Ramos (cell line): ENCODE measurements around the gene P2RX7.

ENCODE experiments used
- in situ Hi-C: fragments of 300-500 bp; cut with MboI; formaldehyde crosslinking; loops from one replicate; pipeline ENCODE4 v1.14.3; 2022; ENCODE audit warnings: low sequenced_read_pairs; ENCODE audit not compliant: unreplicated experiment

P2RX7 gene

DNA sequence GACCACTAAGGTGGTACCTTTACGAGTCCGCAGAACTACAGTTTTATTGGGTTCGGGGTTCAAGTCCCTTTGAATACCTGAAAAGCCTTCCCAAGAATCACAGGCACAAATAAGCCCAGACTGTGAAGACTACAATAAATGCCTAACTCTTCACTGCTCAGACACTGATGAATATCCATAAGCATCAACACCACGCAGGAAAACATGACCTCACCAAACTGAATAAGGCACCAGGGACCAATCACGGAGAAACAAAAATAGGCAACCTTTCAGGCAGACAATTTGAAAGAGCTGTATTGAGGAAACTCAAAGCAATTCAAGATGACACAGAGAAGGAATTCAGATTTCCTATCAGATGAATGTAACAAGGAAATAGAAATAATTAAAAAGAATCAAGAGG lies 24.2 kb upstream of the P2RX7 start:
- in situ Hi-C loops = no loop called here

DNA sequence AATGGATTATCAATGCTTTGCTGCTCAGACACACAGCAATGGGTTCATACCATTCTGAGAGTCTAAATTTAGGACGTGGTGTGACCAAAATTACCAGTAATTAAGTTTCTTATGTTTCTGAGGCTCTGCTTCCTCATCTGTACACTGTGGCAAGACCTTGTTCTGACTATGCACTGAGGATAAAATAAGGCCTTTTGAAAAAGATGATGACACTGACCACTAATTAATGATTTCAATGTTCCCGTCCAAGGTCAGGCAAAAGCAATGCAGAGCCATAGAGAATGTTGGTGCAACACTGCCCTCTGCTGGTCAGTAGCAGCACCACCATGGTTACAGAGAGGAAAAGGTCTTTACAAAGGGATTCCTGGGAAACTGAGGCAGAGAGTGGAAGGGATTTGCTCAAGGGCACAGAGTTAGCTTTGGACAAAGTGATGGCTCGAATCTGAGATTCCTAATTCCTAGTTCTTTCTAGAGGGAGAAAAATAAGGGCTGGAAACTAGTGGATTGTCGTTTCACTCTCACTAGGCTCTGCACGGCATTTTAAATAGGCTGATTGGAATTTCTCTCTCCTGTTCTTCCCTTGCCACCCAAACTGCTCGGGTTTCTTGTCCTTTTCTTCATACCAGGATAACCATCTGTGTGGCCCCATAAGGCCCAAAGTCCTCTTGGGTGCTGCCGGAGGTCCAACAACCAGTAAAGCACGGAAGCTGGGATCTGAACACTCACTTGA lies 22.3 kb upstream of the P2RX7 start:
- in situ Hi-C loops = no loop called here

DNA sequence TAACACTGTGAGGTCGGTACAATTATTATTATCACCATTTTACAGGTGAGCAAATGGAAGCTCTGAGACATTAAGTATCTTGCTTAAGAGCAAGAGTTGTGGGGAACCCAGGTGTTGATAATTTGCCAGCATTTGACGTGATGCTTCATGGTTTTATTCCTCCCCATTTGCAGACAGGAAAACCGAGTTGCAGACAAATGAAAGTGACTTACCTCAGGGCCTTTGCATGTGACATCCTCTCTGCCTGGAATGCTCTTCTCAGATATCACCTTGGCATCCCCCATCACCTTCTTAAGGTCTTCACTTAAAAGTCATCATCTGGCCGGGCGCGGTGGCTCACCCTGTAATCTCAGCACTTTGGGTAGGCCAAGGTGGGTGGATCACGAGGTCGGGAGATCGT lies 21.0 kb upstream of the P2RX7 start:
- in situ Hi-C loops = no loop called here

DNA sequence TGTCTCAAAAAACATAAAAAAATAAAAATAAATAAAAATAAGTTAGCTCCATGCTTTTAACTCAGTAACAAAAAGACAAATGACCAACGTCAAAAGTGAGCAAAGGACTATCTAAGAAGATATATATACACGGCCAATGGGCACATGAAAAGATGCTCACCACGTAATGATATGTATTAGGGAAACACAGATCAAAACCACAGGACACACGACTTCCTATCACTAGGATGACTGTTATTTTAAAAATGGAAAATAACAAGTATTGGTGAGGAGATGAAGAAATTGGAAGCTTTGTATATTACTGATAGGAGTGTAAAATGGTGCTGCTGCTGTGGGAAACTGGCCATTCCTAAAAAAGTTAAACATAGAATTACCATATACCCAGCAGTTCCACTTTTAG lies 20.2 kb upstream of the P2RX7 start:
- in situ Hi-C loops = no loop called here

DNA sequence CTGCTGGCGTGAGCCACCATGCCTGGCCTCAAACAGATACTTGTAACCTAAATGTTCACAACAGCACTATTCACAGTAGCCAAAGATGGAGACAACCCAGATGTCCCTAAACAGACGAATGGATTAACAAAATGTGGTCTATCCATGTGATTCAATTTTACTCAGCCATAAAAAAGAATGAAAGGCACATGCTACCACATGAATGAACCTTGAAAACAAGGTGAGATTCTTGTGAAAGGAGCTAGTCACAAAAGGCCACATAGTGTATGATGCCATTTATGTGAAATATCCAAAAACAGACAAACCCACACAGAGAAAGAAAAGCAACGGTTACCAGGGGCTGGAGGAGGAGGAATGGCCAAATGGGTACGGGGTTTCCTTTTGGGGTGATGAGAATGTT lies 19.6 kb upstream of the P2RX7 start:
- in situ Hi-C loops = no loop called here

DNA sequence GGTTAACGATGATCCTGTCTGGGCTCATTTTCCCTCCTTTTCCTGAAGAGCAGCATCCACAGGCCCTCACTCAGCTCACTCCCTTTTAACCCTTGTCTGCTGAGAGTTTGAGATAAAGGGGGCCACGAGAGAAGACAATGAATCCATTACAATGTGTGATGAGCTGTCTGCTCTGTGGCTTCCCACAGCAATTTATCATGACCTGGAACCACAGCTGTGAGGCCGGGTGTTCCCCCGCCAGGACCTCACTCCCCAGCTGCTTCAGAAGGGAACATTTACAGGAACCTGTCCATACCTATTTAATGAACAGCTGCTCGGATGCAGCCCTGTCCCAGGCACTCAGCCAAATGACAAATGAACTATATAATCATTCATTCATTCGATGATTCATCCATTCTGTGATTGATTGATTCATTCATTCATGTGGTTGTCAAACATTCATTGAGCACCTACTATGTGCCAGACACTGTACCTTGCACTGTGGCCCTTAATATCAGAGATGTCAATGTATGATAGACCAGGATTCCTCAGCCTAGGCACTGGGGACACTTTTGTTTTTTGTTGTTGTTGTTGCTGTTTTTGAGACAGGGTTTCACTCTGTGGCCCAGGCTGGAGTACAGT lies 18.5 kb upstream of the P2RX7 start:
- in situ Hi-C loops = no loop called here

DNA sequence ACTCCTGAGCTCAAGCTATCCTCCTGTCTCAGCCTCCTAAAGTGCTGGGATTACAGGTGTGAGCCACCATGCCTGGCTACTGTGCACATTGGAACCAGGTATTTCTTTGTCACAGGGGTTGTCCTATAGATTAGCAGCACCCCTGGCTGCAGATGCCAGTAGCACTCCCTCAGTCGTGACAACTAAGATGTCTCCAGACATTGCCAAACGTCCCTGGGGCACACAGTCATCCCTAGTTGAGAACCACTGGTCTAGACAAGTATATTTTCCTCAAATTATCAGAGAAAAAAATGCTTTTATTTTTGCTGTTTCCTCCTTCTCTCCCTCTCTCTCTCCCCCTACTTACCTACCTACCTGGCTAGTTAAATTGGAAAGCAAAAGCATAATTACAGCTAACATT lies 17.9 kb upstream of the P2RX7 start:
- in situ Hi-C loops = no loop called here

DNA sequence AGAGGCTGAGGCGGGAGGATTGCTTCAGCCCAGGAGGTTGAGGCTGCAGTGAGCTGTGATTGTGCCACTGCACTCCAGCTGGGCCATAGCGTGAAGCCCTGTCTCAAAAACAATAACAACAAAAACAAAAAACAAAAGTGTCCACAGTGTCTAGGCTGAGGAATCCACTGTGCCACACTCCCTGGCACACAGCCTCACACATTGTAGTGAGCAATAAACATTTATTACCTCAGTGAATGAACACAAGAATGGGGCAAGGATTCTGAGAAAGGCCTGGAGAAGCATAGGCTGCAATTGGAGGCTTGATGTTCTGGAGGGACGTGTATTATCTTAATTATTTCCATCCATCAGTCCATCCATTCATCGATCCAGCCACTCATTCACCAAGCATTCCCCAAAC lies 17.1 kb upstream of the P2RX7 start:
- in situ Hi-C loops = no loop called here

DNA sequence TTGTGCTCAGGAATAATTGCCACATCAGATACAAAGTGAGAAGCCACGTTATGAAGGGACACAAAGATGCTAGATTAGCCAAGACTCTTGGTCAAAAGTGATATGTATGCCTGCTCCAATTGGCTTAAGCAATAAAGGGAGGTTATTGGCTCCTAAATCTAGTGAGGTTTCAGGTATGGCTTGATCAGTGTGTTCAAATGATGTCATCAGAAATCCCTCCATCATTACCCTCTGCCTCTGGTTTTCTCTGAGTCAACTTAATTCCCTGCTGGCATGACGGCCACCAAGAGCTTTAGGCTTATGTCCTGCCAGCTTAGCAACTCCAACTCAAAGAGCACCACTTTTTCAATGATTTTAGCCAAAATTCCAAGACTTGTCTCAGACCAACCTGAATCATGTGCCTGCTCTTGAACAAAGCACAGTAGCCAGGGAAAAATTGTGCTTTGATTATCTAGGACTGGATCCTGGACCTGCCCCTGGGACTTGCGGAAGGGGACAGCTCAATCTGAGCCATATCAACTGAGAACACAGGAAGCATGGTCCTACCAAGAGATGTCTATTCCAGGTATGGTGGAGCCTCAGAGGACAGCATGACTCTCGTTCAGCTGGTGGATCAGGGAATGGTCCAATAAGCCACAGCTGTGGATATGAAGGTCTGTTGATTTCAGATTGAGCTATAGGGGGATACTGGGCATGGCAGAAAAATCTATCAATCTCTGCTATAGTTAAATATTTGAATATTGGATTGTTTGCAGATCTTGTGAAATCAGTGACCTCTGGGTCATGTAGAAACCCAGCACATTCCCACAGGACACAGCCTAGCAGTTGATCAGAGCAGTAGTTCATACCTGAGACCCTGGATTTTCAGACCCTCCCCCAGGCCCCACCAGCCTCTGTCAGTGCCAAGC lies 16.1 kb upstream of the P2RX7 start:
- in situ Hi-C loops = no loop called here

DNA sequence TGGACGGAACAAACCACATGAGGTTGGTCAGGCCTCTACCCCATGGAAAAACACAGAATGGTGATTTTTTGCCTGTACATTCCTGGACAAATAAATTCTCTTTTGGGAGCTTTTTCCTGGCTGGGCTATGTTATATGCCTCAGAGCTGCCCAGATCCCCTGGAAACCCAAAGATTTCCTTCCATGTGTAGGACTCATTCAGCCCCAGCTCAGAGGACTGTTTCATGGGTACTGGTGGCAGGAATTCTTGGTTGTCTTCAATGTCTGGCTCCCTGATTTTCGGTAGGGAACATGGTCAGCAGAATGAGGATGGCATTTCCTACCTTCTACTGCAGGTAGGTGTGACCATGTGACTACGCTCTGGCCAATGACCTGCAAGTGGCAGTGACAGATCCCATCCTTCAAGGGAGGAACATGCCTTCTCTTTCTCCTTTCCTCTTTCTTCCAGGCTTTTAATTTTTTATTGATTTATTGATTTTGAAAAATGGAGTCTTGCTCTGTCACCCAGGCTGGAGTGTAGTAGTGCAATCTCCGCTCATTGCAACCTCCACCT lies 15.4 kb upstream of the P2RX7 start:
- in situ Hi-C loops = no loop called here

DNA sequence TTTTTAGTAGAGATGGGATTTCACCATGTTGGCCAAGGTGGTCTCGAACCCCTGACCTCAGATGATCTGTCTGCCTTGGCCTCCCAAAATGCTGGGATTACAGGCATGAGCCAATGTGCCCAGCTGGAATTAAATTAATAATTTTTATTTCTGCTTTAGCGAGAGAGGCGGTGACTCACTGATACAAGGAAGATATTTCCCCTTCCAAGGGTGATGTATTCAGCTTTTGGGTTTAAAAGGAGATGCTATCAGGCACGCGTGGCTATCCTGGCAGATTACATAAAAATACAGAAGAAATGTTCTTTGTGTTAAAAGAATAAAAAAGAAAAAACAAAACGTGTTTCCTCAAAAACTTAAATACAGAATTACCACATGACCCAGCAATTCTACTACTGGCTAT lies 12.4 kb upstream of the P2RX7 start:
- in situ Hi-C loops = no loop called here

DNA sequence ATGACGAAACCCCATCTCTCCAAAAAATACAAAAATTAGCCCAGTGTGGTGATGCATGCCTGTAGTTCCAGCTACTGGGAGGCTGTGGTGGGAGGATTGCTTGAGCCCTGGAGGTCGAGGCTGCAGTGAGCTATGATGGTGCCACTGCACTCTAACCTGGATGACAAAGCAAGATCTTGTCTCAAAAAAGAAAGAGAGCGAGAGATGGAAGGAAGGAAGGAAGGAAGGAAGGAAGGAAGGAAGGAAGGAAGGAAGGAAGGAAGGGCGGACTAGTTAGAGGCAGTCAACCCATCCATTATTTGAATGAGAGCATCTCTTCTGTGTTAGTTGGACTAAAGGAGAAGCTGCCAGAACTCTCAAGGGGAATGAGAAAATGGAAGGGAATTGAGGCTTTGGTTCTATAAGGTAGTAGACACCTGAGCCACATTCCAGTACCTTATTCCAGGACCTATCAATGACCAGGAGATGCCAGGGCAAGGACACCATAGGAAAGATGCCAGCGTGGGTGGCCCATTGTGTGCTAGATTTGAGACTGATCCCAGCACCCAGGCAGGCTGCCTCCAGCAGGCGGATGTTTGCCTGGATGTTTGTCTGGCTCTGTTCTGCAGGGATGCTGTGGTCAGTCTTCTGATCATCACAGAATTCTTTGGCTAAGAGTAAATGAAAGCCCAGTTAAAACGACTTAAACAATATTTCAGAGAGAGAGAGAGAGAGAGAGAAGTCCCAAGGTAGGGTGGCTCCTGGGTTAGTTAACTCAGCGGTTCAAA lies 11.5 kb upstream of the P2RX7 start:
- in situ Hi-C loops = no loop called here

DNA sequence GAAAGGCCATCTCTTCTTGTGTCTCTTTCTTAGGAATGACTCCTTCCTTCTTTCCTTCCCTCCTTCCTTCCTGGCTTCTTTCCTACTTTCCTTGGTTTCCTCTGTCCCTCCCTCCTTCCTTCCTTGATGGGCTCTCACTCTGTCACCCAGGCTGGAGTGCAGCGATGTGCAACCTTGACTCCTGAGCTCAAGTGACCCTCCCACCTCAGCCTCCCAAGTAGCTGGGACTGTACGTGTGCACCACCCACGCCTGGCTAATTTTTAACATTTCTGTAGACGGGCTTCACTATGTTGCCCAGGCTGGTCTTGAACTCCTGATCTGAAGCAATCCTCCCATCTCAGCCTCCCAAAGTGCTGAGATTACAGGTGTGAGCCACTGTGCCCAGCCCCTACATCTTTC lies 10.9 kb upstream of the P2RX7 start:
- in situ Hi-C loops = no loop called here

DNA sequence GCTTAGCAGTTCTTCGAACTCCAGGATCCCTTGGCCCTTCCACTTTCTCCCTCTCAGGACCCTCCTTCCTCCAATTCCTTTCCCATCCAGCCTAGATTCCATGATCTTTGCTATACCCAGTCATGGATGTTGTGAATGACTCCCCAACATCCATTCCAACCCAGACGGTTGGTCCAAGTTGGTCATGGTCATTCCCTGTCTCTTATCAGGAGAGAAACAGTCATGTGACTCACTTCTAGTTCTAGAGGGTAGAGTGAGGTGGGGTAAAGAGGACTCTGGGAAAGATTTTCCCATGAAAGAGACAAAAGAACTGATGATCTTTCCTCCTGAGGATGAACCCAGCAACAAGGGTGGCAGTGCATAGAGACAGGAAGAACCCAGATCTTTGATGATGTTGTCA lies 9.2 kb upstream of the P2RX7 start:
- in situ Hi-C loops = no loop called here

DNA sequence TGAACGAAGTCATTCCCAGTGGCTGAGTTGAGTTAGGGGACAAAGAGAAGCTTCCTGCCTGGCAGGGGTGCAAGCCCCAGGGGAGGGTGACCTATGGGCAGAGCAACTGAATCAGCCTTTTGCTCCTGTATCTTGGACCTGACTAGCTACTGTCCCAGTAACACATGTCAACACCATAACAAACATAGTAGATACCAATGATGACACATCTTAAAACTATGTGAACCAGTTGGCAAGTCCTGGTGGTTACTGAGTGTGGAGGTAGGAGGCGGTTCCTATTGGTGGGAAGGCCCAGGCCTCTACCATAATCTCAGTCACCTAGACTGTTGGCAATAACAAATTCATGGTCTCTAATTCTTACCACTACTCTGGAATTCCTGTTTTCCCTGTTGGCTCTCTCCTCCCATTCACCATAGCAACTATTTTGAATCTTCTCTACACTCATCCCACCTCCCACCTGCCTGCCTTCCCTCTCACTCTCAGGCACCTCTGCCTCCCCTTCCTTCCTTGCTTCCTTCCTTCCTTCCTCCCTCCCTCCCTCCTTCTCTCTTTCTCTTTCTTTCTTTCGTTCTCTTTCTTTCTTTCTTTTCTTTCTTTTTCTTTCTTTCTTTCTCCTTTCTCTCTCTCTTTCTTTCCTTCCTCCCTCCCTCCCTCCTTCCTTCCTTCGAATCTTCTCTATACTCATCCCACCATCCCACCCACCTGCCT lies 8.1 kb upstream of the P2RX7 start:
- in situ Hi-C loops = no loop called here

DNA sequence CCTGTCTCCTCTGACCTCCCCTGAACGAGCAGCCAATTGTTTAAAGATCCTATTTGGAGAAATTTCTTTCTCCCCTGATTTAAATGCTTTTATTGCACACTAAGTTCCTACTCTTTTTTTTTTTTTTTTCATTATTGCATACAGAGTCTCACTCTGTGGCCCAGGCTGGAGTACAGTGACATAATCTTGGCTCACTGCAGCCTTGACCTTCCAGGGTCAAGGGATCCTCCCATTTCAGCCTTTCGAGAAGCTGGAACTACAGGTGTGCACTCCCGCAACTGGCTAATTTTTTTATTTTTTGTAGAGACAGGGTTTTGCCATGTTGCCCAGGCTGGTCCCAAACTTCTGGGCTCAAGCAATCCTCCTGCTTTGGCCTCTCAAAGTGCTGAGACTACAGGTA lies 5.2 kb upstream of the P2RX7 start:
- in situ Hi-C loops = no loop called here

DNA sequence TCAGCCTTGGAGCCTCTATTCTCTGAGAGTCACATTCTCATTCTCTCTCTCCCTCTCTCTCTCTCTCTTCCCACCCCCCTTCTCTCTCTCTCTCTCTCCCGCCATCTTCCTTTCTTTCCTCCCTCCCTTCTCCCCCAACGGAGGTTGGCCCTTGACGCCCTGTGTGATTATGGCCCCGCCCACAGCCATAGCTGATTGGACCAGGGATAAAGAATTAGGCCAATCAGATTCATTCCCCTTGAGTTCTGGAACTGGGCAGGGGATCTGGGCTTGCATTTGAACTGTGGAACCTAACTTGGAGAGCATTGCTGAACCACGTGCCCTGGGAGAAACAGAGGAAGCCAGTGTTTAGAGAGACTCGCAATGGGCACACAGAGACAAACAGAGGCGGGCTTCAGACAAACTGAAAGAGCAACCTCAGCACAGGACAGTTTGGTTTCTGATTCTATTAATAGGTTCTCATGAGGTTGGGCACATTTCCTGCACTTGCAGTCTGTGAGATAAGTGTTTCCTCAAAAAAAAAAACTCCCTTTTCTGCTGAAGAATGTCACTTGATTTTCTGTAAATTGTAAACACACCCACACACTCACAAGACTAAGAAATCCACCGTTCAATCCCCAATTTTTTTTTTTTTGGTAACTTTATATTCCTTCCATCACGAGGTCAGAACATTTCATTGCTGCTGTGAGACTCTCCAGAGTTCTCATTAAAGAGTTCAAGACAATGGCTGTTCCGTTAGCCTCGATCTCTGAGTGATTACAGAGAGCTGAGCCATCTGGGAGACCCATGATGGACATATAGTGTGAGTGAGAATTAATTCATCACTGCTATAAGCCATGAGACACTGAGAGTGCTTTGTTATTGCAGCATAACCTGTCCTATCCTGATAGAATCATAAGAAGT lies 3.5 kb upstream of the P2RX7 start:
- in situ Hi-C loops = no loop called here

DNA sequence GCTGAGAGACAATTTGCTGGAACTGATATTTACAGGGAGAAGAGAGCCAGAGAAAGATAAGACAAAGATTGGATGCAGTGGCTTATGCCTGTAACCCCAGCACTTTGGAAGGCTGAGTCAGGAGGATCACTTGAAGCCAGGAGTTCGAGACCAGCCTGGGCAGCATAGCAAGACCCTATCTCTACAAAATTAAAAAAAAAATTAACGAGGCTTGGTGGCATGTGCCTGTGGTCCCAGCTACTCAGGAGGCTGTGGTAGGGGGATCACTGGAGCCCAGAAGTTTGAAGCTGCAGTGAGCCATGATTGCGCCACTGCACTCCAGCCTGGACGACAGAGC lies 2.9 kb upstream of the P2RX7 start:
- in situ Hi-C loops = no loop called here

DNA sequence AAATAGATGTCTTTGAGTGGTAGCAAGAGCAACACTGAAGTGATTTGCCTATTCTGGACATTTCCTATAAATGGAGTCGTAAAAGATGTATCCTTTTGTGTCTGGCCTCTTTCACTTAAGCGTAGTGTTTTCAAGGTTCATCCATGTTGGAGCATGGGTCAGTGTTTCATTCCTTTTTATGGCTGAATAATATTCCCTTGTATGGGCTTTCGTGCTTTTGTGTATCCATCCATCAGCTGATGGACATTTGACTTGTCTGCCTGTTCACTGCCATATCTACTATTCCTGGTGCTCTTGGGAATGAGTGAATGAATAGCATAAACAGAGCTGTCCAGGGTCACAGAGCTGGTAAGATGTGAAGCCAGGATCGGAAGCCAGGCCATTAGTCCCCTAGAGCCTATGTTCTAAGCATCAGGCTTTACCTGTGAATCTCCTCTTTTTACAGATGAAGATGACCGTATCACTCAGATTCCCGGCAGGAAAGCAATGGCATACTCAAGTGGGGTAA lies 1.8 kb upstream of the P2RX7 start:
- in situ Hi-C loops = no loop called here
